Measurements from ENCODE around the gene C1QTNF4. TPM values are rescaled to one million over a fixed set of nuclear protein-coding genes. Genes with fewer than 3 reads are reported as not detected.
"Not testable (repeated sequence)": the region's sequence is repeated elsewhere in the genome, so short reads cannot be mapped to it uniquely, and the experiment has no call there.

Gene C1QTNF4
- polyA plus RNA-seq = under 1 TPM; 0.28 to 0.47 TPM

- H3K27me3 ChIP-seq (ENCODE audit: control insufficient read depth in 1 of 2, insufficient read depth in 2 of 2, low read length in 2 of 2) = peaks cover 0 to 15% of the 10 kb centered on the region in 2 donors
- 2 to 4% methylated on average over 47 to 48 of the region's 48 CpGs for WGBS, 2 donors
Observed at GRCh38 chr11:47593934-47594855, at the start of gene C1QTNF4. Gene C1QTNF4 (minus strand): TSS chr11:47594411. CDS start chr11:47590810, 3,601 bp downstream.

GRCh38 chr11:47642099-47642855 lies 48.1 kb upstream of the C1QTNF4 start, which contains the start of gene MTCH2:
Gene MTCH2 (minus strand): TSS chr11:47642559. CDS start chr11:47642465, 94 bp downstream.
- 1% methylated on average over 78 of the region's 78 CpGs for WGBS, 2 donors

More at GRCh38 chr11:47593934-47594855, at the start of gene C1QTNF4:
- Histone ChIP-seq H3K9me3 (ENCODE audit: control insufficient read depth in 2 of 2, insufficient read depth in 1 of 2, low read depth in 1 of 2, low read length in 1 of 2) (peaks cover 3 to 5% of the 10 kb centered on the region in 2 donors), H3K27ac (ENCODE audit: low read depth in 2 of 2, low read length in 1 of 2) (no peak within 1 kb of the TSS), H3K4me3 (ENCODE audit: low read depth in 1 of 2, low read length in 2 of 2) (peak within 1 kb of the TSS in 1 of 2 donors; percentile 40), H3K4me1 (ENCODE audit: control insufficient read depth in 2 of 2, insufficient read depth in 2 of 2, low read length in 1 of 2) (peaks cover 4 to 5% of the 10 kb centered on the region in 2 donors), H3K36me3 (ENCODE audit: control insufficient read depth in 2 of 2, insufficient read depth in 2 of 2, low read length in 1 of 2) (no peaks in the 10 kb centered on the region)

GRCh38 chr11:47641600-47642098 lies 47.4 kb upstream of the C1QTNF4 start:
- no peaks in the 10 kb centered on the region for H3K9me3 ChIP-seq (ENCODE audit: control insufficient read depth in 2 of 2, insufficient read depth in 1 of 2, low read depth in 1 of 2, low read length in 1 of 2)
- no peaks in the 10 kb centered on the region for H3K27me3 ChIP-seq (ENCODE audit: control insufficient read depth in 1 of 2, insufficient read depth in 2 of 2, low read length in 2 of 2)
- no peaks in the 10 kb centered on the region for H3K36me3 ChIP-seq (ENCODE audit: control insufficient read depth in 2 of 2, insufficient read depth in 2 of 2, low read length in 1 of 2)
- peak overlapping the region; percentile 96 to 97 for H3K27ac ChIP-seq (ENCODE audit: low read depth in 2 of 2, low read length in 1 of 2)
- H3K4me1 ChIP-seq (ENCODE audit: control insufficient read depth in 2 of 2, insufficient read depth in 2 of 2, low read length in 1 of 2) = peaks cover 3% of the 10 kb centered on the region in 2 donors
- WGBS, 2 donors = 3 to 4% methylated on average over 14 of the region's 14 CpGs
- H3K4me3 ChIP-seq (ENCODE audit: low read depth in 1 of 2, low read length in 2 of 2) = peak overlapping the region; percentile 77 to 87

More at GRCh38 chr11:47642099-47642855, 48.1 kb upstream of the C1QTNF4 start, which contains the start of gene MTCH2:
- Histone ChIP-seq H3K9me3 (ENCODE audit: control insufficient read depth in 2 of 2, insufficient read depth in 1 of 2, low read depth in 1 of 2, low read length in 1 of 2) (no peaks in the 10 kb centered on the region), H3K27me3 (ENCODE audit: control insufficient read depth in 1 of 2, insufficient read depth in 2 of 2, low read length in 2 of 2) (no peaks in the 10 kb centered on the region), H3K27ac (ENCODE audit: low read depth in 2 of 2, low read length in 1 of 2) (peak within 1 kb of the TSS; percentile 96 to 97), H3K36me3 (ENCODE audit: control insufficient read depth in 2 of 2, insufficient read depth in 2 of 2, low read length in 1 of 2) (no peaks in the 10 kb centered on the region), H3K4me3 (ENCODE audit: low read depth in 1 of 2, low read length in 2 of 2) (peak within 1 kb of the TSS; percentile 77 to 87), H3K4me1 (ENCODE audit: control insufficient read depth in 2 of 2, insufficient read depth in 2 of 2, low read length in 1 of 2) (peaks cover 3% of the 10 kb centered on the region in 2 donors)

GRCh38 chr11:47640506-47640905 lies 46.3 kb upstream of the C1QTNF4 start:
- H3K4me1 ChIP-seq (ENCODE audit: control insufficient read depth in 2 of 2, insufficient read depth in 2 of 2, low read length in 1 of 2); H3K9me3 ChIP-seq (ENCODE audit: control insufficient read depth in 2 of 2, insufficient read depth in 1 of 2, low read depth in 1 of 2, low read length in 1 of 2); H3K27me3 ChIP-seq (ENCODE audit: control insufficient read depth in 1 of 2, insufficient read depth in 2 of 2, low read length in 2 of 2); H3K36me3 ChIP-seq (ENCODE audit: control insufficient read depth in 2 of 2, insufficient read depth in 2 of 2, low read length in 1 of 2); H3K4me3 ChIP-seq (ENCODE audit: low read depth in 1 of 2, low read length in 2 of 2); H3K27ac ChIP-seq (ENCODE audit: low read depth in 2 of 2, low read length in 1 of 2): not testable (repeated sequence)
- 81 to 85% methylated on average over 6 of the region's 6 CpGs for WGBS, 2 donors

- not testable (repeated sequence) for H3K9me3 ChIP-seq (ENCODE audit: control insufficient read depth in 2 of 2, insufficient read depth in 1 of 2, low read depth in 1 of 2, low read length in 1 of 2); H3K27me3 ChIP-seq (ENCODE audit: control insufficient read depth in 1 of 2, insufficient read depth in 2 of 2, low read length in 2 of 2); H3K4me1 ChIP-seq (ENCODE audit: control insufficient read depth in 2 of 2, insufficient read depth in 2 of 2, low read length in 1 of 2); H3K27ac ChIP-seq (ENCODE audit: low read depth in 2 of 2, low read length in 1 of 2); H3K36me3 ChIP-seq (ENCODE audit: control insufficient read depth in 2 of 2, insufficient read depth in 2 of 2, low read length in 1 of 2); H3K4me3 ChIP-seq (ENCODE audit: low read depth in 1 of 2, low read length in 2 of 2)
- 97% methylated on average over 11 of the region's 11 CpGs for WGBS, 2 donors
Observed at GRCh38 chr11:47636331-47636730, 42.1 kb upstream of the C1QTNF4 start.

- H3K4me1 ChIP-seq (ENCODE audit: control insufficient read depth in 2 of 2, insufficient read depth in 2 of 2, low read length in 1 of 2) = no peaks in the 10 kb centered on the region
- 72 to 76% methylated on average over 5 of the region's 5 CpGs for WGBS, 2 donors
- peaks cover 12 to 22% of the 10 kb centered on the region in 2 donors for H3K36me3 ChIP-seq (ENCODE audit: control insufficient read depth in 2 of 2, insufficient read depth in 2 of 2, low read length in 1 of 2)
- no peak overlapping the region for H3K4me3 ChIP-seq (ENCODE audit: low read depth in 1 of 2, low read length in 2 of 2)
- no peak overlapping the region for H3K27ac ChIP-seq (ENCODE audit: low read depth in 2 of 2, low read length in 1 of 2)
- no peaks in the 10 kb centered on the region for H3K9me3 ChIP-seq (ENCODE audit: control insufficient read depth in 2 of 2, insufficient read depth in 1 of 2, low read depth in 1 of 2, low read length in 1 of 2)
- no peaks in the 10 kb centered on the region for H3K27me3 ChIP-seq (ENCODE audit: control insufficient read depth in 1 of 2, insufficient read depth in 2 of 2, low read length in 2 of 2)
Observed at GRCh38 chr11:47631473-47631872, 37.3 kb upstream of the C1QTNF4 start.

GRCh38 chr11:47628026-47628425 lies 33.8 kb upstream of the C1QTNF4 start:
- WGBS, 2 donors = 84 to 87% methylated on average over 4 of the region's 4 CpGs
- Histone ChIP-seq H3K27ac (ENCODE audit: low read depth in 2 of 2, low read length in 1 of 2) (no peak overlapping the region), H3K36me3 (ENCODE audit: control insufficient read depth in 2 of 2, insufficient read depth in 2 of 2, low read length in 1 of 2) (peaks cover 11 to 19% of the 10 kb centered on the region in 2 donors)

GRCh38 chr11:47626234-47626633 lies 32.0 kb upstream of the C1QTNF4 start:
- Histone ChIP-seq H3K4me1 (ENCODE audit: control insufficient read depth in 2 of 2, insufficient read depth in 2 of 2, low read length in 1 of 2) (no peaks in the 10 kb centered on the region), H3K9me3 (ENCODE audit: control insufficient read depth in 2 of 2, insufficient read depth in 1 of 2, low read depth in 1 of 2, low read length in 1 of 2) (no peaks in the 10 kb centered on the region), H3K4me3 (ENCODE audit: low read depth in 1 of 2, low read length in 2 of 2) (no peak overlapping the region), H3K27ac (ENCODE audit: low read depth in 2 of 2, low read length in 1 of 2) (no peak overlapping the region), H3K27me3 (ENCODE audit: control insufficient read depth in 1 of 2, insufficient read depth in 2 of 2, low read length in 2 of 2) (no peaks in the 10 kb centered on the region), H3K36me3 (ENCODE audit: control insufficient read depth in 2 of 2, insufficient read depth in 2 of 2, low read length in 1 of 2) (peaks cover 17 to 22% of the 10 kb centered on the region in 2 donors)
- 98% methylated on average over 8 of the region's 8 CpGs for WGBS, 2 donors

More at GRCh38 chr11:47628026-47628425, 33.8 kb upstream of the C1QTNF4 start:
- Histone ChIP-seq H3K27me3 (ENCODE audit: control insufficient read depth in 1 of 2, insufficient read depth in 2 of 2, low read length in 2 of 2) (no peaks in the 10 kb centered on the region), H3K4me3 (ENCODE audit: low read depth in 1 of 2, low read length in 2 of 2) (no peak overlapping the region), H3K4me1 (ENCODE audit: control insufficient read depth in 2 of 2, insufficient read depth in 2 of 2, low read length in 1 of 2) (no peaks in the 10 kb centered on the region), H3K9me3 (ENCODE audit: control insufficient read depth in 2 of 2, insufficient read depth in 1 of 2, low read depth in 1 of 2, low read length in 1 of 2) (no peaks in the 10 kb centered on the region)

GRCh38 chr11:47620836-47621378 lies 26.7 kb upstream of the C1QTNF4 start:
- Histone ChIP-seq H3K27ac (ENCODE audit: low read depth in 2 of 2, low read length in 1 of 2) (no peak overlapping the region), H3K4me1 (ENCODE audit: control insufficient read depth in 2 of 2, insufficient read depth in 2 of 2, low read length in 1 of 2) (no peaks in the 10 kb centered on the region), H3K27me3 (ENCODE audit: control insufficient read depth in 1 of 2, insufficient read depth in 2 of 2, low read length in 2 of 2) (no peaks in the 10 kb centered on the region), H3K4me3 (ENCODE audit: low read depth in 1 of 2, low read length in 2 of 2) (no peak overlapping the region), H3K36me3 (ENCODE audit: control insufficient read depth in 2 of 2, insufficient read depth in 2 of 2, low read length in 1 of 2) (peaks cover 7 to 15% of the 10 kb centered on the region in 2 donors), H3K9me3 (ENCODE audit: control insufficient read depth in 2 of 2, insufficient read depth in 1 of 2, low read depth in 1 of 2, low read length in 1 of 2) (no peaks in the 10 kb centered on the region)
- 87 to 92% methylated on average over 2 of the region's 2 CpGs for WGBS, 2 donors

All from esophagus (tissue), 2 donors.